Spleen (tissue), 11 donors: ENCODE results near the gene HPDL. TPM values are rescaled to one million over a fixed set of nuclear protein-coding genes. Genes with fewer than 3 reads are reported as not detected.

Source experiments
- DNase-seq: peaks from one replicate; pipeline ENCODE4 v3.0.0-alpha.2; 2020
- H3K27ac ChIP-seq, 8 donors: fragments of 200-600 bp; sonication (generic) in 7 of 8; 1 replicate in 4 of 8; 2 replicates in 4 of 8; pipeline versions ENCODE4 v1.5.0 to v1.8.0; 2016 to 2021; ENCODE audit warnings: inconsistent platforms in 4 of 8, mild to moderate bottlenecking in 4 of 8, moderate library complexity in 1 of 8
- H3K27me3 ChIP-seq, 7 donors: fragments of 200-600 bp; sonication (generic) in 6 of 7; replicated peaks in 1 of 7; 1 replicate in 4 of 7; 2 replicates in 3 of 7; pipeline versions ENCODE4 v1.5.0 to v1.8.0; 2016 to 2021; ENCODE audit warnings: inconsistent platforms in 3 of 7, mild to moderate bottlenecking in 1 of 7
- H3K36me3 ChIP-seq, 6 donors: fragments of 200-600 bp; sonication (generic) in 5 of 6; 1 replicate in 4 of 6; 2 replicates in 2 of 6; pipeline versions ENCODE4 v1.5.0 to v1.8.0; 2016 to 2021; ENCODE audit warnings: inconsistent platforms in 2 of 6
- H3K4me1 ChIP-seq, 6 donors: fragments of 200-600 bp; sonication (generic) in 5 of 6; 1 replicate in 3 of 6; 2 replicates in 3 of 6; pipeline versions ENCODE4 v1.5.0 to v1.8.0; 2016 to 2021; ENCODE audit warnings: inconsistent platforms in 3 of 6
- H3K4me3 ChIP-seq, 8 donors: fragments of 200-600 bp; sonication (generic) in 7 of 8; 1 replicate in 4 of 8; 2 replicates in 4 of 8; pipeline versions ENCODE4 v1.5.0 to v1.8.0; 2016 to 2021; ENCODE audit warnings: inconsistent platforms in 4 of 8, mild to moderate bottlenecking in 4 of 8, moderate library complexity in 2 of 8
- H3K9me3 ChIP-seq, 8 donors: fragments of 200-600 bp; sonication (generic) in 7 of 8; 1 replicate in 4 of 8; 2 replicates in 4 of 8; pipeline versions ENCODE4 v1.5.0 to v1.8.0; 2016 to 2021; ENCODE audit warnings: inconsistent platforms in 4 of 8
- POLR2A ChIP-seq, 3 donors: fragments of 450-650 bp; IDR thresholded peaks; one replicate each; pipeline ENCODE4 v1.5.1; 2017; ENCODE audit warnings: antibody characterized with exemption in 3 of 3, mild to moderate bottlenecking in 1 of 3
- POLR2AphosphoS5 ChIP-seq, 3 donors: sonication (generic); formaldehyde crosslinking; IDR thresholded peaks; one replicate each; pipeline ENCODE4 v1.5.1; 2017; ENCODE audit warnings: antibody characterized with exemption in 3 of 3
- WGBS, 5 donors: extraction: QIAGEN DNeasy Blood & Tissue Kit in 3 of 5; methylation state at CpG; one replicate each; pipeline versions ENCODE4 v1.1.5 to v1.1.7; 2013 to 2018; 5-methylcytosine and 5-hydroxymethylcytosine counted together
- intact Hi-C: fragments of 100-400 bp; cut with DNase I; formaldehyde crosslinking; loops from one replicate; pipeline ENCODE4 v1.15.0; 2023; ENCODE audit warnings: low total_unique reads
- polyA plus RNA-seq, 3 donors: library from polyadenylated mRNA; stranded (reverse); fragments of 200-250 nt; gene quantifications; one replicate each; pipeline ENCODE4 v1.2.1, GENCODE V29; 2013
- total RNA-seq, 7 donors: library from RNA; depleted of rRNA in 3 of 7; stranded (reverse); fragments of >200 nt in 3 of 7; fragmentation: NEBNext Ultra II Directional in 4 of 7; extraction: Animal tissue kit (Norgen Biotek cat#: 25700) in 4 of 7; gene quantifications; one replicate each; pipeline versions ENCODE4 v1.1.0 to v1.2.1, GENCODE V29; 2016 to 2021
- TF ChIP-seq, protein P1 (sequence below), 11 experiments: fragments of 200-600 bp in 7 of 11; fragments of 450-650 bp in 4 of 11; sonication (generic) in 4 of 11; IDR thresholded peaks in 8 of 11; conservative IDR thresholded peaks in 3 of 11; 1 replicate in 7 of 11; 2 replicates in 4 of 11; pipeline versions ENCODE4 v1.4.0 to v1.8.0; 2016 to 2021; ENCODE audit warnings: antibody characterized with exemption in 11 of 11, inconsistent platforms in 4 of 11, mild to moderate bottlenecking in 1 of 11
- donor health status: healthy with polysubstance abuse.
- donor health status: DM: no; HTN: no; CAD: no; lungs with moderate emphysema.
- donor health status: DM: no; HTN: no; CAD: no.
- donor health status: Bipolar disorder and iron deficiency.
- donor health status: healthy.
- donor health status: DM: no; HTN: no; CAD: no.
- donor health status: DM: yes; HTN: yes; CAD: no.

Gene HPDL
- total and polyA plus RNA-seq, 10 donors, result 0.73 to 4.6 (median 2.4) TPM

DNA sequence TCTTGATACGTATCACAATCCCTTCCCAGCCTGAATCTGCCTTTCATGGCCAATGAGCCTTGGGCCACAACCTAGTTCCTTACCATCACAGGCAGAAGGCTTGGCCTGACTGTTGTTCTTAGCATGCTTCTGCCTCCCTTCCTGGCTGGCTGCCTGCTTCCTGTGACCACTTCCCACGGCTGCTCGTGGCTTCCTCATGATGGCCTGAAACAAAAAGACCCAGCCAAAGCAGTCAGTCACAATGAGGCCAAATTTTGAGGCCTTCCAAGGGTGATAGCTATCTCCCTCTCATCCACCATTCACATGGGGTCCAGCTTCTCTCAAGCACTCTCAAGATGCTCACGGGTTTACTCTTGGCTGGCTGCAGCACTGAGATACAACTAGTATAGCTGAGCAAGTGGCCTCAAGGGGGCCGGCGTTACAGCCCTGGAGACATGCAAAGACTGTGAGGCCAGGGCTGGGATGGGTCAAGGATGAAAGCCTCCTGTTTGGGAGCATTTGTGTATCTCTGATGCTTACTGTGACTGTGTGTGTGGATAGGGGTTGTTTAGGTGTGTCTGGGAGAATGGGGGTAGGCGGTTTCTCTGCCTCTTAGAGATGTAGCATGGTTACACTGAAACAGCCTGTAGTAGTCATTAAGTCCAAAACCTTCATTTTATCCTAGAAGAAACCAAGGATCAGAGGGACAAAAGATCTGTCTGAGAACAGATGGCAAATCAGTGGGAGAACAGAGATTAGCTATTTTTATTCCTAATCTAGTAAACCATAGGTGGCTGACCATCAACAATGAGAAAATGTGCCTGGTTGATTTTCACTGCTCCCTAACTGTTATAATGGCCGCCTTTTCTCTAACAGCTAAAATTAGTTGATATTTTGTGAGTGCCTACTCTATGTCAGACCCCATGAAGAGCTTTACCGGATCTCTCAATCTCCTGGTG is 7.9 kb downstream of the HPDL start:
- Histone ChIP-seq H3K9me3 (no peaks in the 10 kb centered on the region), H3K4me3 (no peak overlapping the region), H3K27ac (peak overlapping the region in 3 of 8 donors; percentile 28 to 55 (median 51)), H3K4me1 (peaks cover 9 to 32% (median 25%) of the 10 kb centered on the region in 6 donors), H3K27me3 (no peaks in the 10 kb centered on the region), H3K36me3 (peaks cover 0 to 48% (median 39%) of the 10 kb centered on the region in 6 donors)
- WGBS, 5 donors, result 61 to 68% (median 63%) methylated on average over 9 of the region's 9 CpGs
- DNase-seq, result peak; percentile 78
- intact Hi-C loops, result no loop called here
- TF ChIP-seq POLR2A (IDR thresholded peaks at IDR 0.05), result no peak
- TF ChIP-seq, protein P1, sequence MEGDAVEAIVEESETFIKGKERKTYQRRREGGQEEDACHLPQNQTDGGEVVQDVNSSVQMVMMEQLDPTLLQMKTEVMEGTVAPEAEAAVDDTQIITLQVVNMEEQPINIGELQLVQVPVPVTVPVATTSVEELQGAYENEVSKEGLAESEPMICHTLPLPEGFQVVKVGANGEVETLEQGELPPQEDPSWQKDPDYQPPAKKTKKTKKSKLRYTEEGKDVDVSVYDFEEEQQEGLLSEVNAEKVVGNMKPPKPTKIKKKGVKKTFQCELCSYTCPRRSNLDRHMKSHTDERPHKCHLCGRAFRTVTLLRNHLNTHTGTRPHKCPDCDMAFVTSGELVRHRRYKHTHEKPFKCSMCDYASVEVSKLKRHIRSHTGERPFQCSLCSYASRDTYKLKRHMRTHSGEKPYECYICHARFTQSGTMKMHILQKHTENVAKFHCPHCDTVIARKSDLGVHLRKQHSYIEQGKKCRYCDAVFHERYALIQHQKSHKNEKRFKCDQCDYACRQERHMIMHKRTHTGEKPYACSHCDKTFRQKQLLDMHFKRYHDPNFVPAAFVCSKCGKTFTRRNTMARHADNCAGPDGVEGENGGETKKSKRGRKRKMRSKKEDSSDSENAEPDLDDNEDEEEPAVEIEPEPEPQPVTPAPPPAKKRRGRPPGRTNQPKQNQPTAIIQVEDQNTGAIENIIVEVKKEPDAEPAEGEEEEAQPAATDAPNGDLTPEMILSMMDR (IDR thresholded peaks at IDR 0.05 in 8 of 11, conservative IDR thresholded peaks at IDR 0.05 in 3 of 11), result no peak
- TF ChIP-seq POLR2AphosphoS5 (IDR thresholded peaks at IDR 0.05), result peak in 2 of 3 donors; percentile 34 to 39

DNA sequence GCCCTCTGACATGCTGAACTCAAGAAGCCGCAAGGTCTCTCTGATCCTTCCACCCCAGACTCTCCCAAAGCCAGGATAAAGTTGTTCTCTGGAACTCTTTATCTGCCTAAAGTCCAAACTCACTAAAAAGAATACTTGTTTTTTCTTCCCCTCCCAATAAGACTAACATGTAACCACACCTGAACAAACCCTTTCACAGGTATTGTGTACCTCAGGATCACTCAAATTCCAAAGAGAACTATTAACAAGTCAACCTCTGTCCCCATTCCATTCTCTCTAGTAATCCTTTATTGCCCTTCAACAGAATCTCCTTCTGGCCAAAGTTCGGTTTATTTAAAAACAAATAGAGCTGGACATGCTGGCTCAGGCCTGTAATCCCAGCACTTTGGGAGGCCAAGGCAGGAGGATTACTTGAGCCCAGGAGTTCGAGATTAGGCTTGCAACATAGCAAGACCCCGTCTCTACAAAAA is 9.2 kb downstream of the HPDL start:
- H3K4me3 ChIP-seq, result no peak overlapping the region
- H3K27ac ChIP-seq, result no peak overlapping the region
- peaks cover 12 to 39% (median 31%) of the 10 kb centered on the region in 6 donors for H3K4me1 ChIP-seq
- no peaks in the 10 kb centered on the region for H3K27me3 ChIP-seq
- DNase-seq, result no peak
- no peaks in the 10 kb centered on the region for H3K9me3 ChIP-seq
- 93 to 99% (median 96%) methylated on average over 4 of the region's 4 CpGs for WGBS, 5 donors
- TF ChIP-seq, protein P1 (IDR thresholded peaks at IDR 0.05 in 8 of 11, conservative IDR thresholded peaks at IDR 0.05 in 3 of 11), result no peak
- no peak for TF ChIP-seq POLR2AphosphoS5 (IDR thresholded peaks at IDR 0.05)
- no peak for TF ChIP-seq POLR2A (IDR thresholded peaks at IDR 0.05)
- H3K36me3 ChIP-seq, result peaks cover 0 to 36% (median 32%) of the 10 kb centered on the region in 6 donors
- intact Hi-C loops, result no loop called here

- no peak overlapping the region for H3K4me3 ChIP-seq
- 82 to 96% (median 93%) methylated on average over 3 of the region's 3 CpGs for WGBS, 5 donors
- DNase-seq, result no peak
- peaks cover 3 to 31% (median 24%) of the 10 kb centered on the region in 6 donors for H3K36me3 ChIP-seq
- H3K27ac ChIP-seq, result no peak overlapping the region
- H3K4me1 ChIP-seq, result peaks cover 30 to 58% (median 50%) of the 10 kb centered on the region in 6 donors
- TF ChIP-seq POLR2A (IDR thresholded peaks at IDR 0.05), result no peak
- no peak for TF ChIP-seq POLR2AphosphoS5 (IDR thresholded peaks at IDR 0.05)
- intact Hi-C loops, result no loop called here
- H3K27me3 ChIP-seq, result no peaks in the 10 kb centered on the region
- H3K9me3 ChIP-seq, result no peaks in the 10 kb centered on the region
These were observed 11.1 kb downstream of the HPDL start for GRCh38 chr1:45337630-45338325.

- Histone ChIP-seq H3K36me3 (peaks cover 3 to 38% (median 32%) of the 10 kb centered on the region in 6 donors), H3K27ac (peak within 1 kb of the TSS; percentile 94 to 99 (median 98)), H3K9me3 (no peaks in the 10 kb centered on the region), H3K27me3 (no peaks in the 10 kb centered on the region), H3K4me1 (peaks cover 23 to 56% (median 40%) of the 10 kb centered on the region in 6 donors), H3K4me3 (peak within 1 kb of the TSS; percentile 69 to 95 (median 84))
- 0 to 1% (median 1%) methylated on average over 26 to 70 of the region's 70 CpGs for WGBS, 5 donors
- peak; percentile 99 for DNase-seq
- intact Hi-C loops, result no loop called here
- TF ChIP-seq POLR2A (IDR thresholded peaks at IDR 0.05), result peak in 2 of 3 donors; percentile 5 to 56
- TF ChIP-seq, protein P1 (IDR thresholded peaks at IDR 0.05 in 8 of 11, conservative IDR thresholded peaks at IDR 0.05 in 3 of 11), result peak in 5 of 11 experiments; percentile 10 to 34 (median 17)
- peak; percentile 91 to 96 (median 94) for TF ChIP-seq POLR2AphosphoS5 (IDR thresholded peaks at IDR 0.05)
These were observed 13.3 kb downstream of the HPDL start, which contains the start of the genes MUTYH and TOE1 for GRCh38 chr1:45339789-45340558. Gene MUTYH (minus strand): TSS chr1:45340440. CDS start chr1:45334505, 5,935 bp downstream. Gene TOE1 (plus strand): TSS chr1:45340170. CDS start chr1:45340253, 83 bp downstream.
